Panc1 (cell line): ENCODE data around the gene CNNM2.

Experiments
- CTCF ChIP-seq: fragments of 450-650 bp; IDR thresholded peaks from 2 replicates; pipeline ENCODE4 v1.5.1; 2017; ENCODE audit warnings: mild to moderate bottlenecking
- POLR2AphosphoS5 ChIP-seq: IDR thresholded peaks from 2 replicates; pipeline ENCODE4 v1.6.1; 2012; ENCODE audit warnings: mild to moderate bottlenecking, low read depth, low read length, moderate library complexity
- REST ChIP-seq, 2 experiments: IDR thresholded peaks; 2 replicates each; pipeline ENCODE4 v1.6.1; 2011 to 2012; ENCODE audit warnings: low read depth in 2 of 2, control low read depth in 1 of 2, low read length in 1 of 2, mild to moderate bottlenecking in 1 of 2, moderate library complexity in 1 of 2; ENCODE audit not compliant: insufficient read depth in 1 of 2
- SIN3A ChIP-seq: IDR thresholded peaks from 2 replicates; pipeline ENCODE4 v1.6.1; 2012; ENCODE audit warnings: low read depth, mild to moderate bottlenecking, low read length, moderate library complexity, borderline replicate concordance; ENCODE audit not compliant: insufficient read depth
- TCF7L2 ChIP-seq: IDR thresholded peaks from 2 replicates; pipeline ENCODE4 v1.6.1; 2011; ENCODE audit warnings: mild to moderate bottlenecking, low read depth, low read length, inconsistent platforms

GRCh38 chr10:103086799-103087198 lies 168.7 kb downstream of the CNNM2 start:
- no peak for TF ChIP-seq CTCF
- TF ChIP-seq POLR2AphosphoS5 = no peak; the same call in 1 of the 2 replicates
- TF ChIP-seq TCF7L2 = no peak
- no peak for TF ChIP-seq REST (IDR thresholded peaks at IDR 0.05; ENCODE audit: insufficient read depth in 1 of 2, low read depth in 2 of 2, low read length in 1 of 2)
- TF ChIP-seq SIN3A = no peak
